GM19372 (cell line): ENCODE measurements around the gene EPB41L2.
"Not testable (repeated sequence)": the region's sequence is repeated elsewhere in the genome, so short reads cannot be mapped to it uniquely, and the experiment has no call there.

Experiments used
- ATAC-seq: cut with Tn5 transposase; IDR thresholded peaks from one replicate; pipeline ENCODE4 v1.9.1; 2021; ENCODE audit warnings: mild to moderate bottlenecking, low read depth, moderate library complexity; ENCODE audit not compliant: unreplicated experiment

Gene EPB41L2

DNA sequence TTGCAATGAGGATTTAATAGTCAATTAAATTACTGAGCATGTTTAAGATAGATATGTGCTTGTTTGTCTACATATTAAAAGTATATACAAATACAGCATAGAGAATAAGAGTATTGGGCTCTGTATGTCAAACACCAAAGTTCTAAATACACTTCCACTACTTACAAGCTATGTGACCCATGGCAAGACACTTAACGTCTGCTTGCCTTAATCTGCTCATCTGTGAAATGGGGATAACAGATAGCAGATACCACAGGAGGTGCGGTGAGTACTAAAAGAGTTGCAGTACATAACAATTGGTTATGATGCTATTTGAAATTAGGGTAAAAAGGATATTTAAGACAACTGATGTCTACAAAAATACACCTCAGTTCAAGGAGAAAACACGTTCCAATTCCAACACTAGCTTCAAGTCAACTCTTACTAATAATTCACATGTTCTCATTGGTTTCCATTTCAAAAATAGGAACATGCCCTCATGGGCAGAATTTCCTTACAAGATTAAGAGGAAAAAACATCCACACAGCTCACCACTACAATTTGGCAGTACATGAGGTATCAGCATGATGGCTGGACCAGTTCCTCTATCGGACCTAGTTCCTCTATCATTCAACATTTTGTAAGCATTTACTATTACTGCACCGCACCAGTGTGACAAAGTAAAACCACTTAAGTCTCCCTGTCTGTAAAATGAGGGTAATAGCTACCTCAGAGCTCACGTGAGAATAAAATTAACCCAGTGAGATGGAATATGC lies 134.7 kb downstream of the EPB41L2 start:
- no peak for ATAC-seq

GRCh38 chr6:130927305-130927704 lies 135.7 kb downstream of the EPB41L2 start:
- ATAC-seq = no peak

DNA sequence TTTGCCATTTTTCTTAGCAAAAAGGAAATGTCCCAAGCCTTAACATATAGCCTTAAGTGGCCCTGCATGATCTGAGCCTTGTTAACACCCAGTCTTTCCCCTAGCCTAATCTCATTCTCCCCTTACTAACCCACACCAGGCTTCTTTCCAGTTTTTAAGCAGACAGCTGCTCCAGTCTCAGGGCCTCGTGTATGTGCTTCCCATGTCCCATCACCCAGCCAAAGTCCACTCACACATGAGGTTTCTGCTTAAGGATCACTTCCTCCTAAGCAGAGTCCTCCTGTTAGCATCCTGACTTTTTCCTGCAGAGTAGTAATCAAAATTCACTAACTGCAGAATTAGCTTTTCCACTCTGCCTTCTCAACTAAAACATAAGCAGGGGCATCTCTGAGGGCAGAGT lies 139.7 kb downstream of the EPB41L2 start:
- ATAC-seq = no peak

GRCh38 chr6:130922922-130923321 lies 140.1 kb downstream of the EPB41L2 start:
- ATAC-seq = no peak

- no peak for ATAC-seq
Measured at GRCh38 chr6:130920969-130921368, 142.1 kb downstream of the EPB41L2 start.

GRCh38 chr6:130918171-130918570 lies 144.9 kb downstream of the EPB41L2 start:
- ATAC-seq = no peak

- ATAC-seq = not testable (repeated sequence)
Measured at GRCh38 chr6:130915606-130916005, 147.4 kb downstream of the EPB41L2 start.

DNA sequence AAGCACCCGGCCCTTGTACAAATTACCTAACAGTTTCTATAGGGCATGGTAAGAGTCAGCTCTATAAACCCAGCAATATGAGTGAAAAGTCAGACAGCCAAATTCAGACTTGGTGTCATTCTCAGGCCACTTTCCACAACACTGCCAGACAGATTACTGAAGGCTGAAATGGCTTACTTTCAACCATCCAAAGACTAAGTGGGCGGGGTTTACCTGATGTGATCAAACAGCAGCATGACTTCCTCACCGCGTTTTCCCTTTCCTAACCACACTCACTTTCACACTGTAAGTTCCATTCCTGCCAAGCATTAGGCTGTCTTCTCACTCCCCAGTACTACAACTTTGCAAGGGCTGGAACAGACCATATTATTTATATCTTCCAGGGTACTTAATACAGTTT lies 149.9 kb downstream of the EPB41L2 start:
- ATAC-seq = no peak

DNA sequence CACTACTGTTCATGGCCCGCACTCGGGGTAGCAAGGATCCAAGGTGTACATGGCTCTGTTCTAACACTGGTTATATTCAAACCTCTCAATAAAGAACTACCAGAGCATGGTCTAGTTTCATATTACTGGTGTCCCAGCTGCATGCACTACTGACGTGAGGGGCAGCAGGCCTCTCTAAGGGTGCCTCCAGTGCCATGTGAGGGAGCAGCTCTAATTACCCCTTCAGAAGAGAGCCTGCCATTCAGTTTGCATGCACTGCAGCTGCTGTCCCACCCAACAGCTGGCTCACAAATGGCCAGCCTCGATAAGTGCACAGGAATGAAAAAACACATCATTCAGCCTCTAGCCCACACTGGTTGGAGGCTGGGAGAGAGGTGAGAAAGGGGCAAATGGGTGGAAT lies 150.6 kb downstream of the EPB41L2 start:
- no peak for ATAC-seq

DNA sequence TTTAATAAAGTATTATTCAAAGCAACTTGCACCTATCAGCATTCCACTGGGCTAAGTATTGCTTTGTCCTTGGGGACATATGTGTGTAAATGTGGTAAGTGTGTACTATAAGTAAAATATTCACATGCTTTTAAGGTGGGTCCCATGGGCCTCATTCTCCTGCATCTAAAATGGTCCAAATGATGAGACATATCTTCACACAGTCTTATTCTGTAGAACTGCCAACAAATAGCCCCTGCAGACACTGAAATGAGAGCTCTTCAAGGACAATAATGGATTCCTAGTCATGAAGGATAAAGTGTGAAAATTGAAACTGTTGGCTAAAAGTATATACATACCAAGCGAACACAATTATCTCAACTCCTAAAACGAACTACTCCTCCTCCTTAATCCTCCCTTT lies 154.1 kb downstream of the EPB41L2 start:
- no peak for ATAC-seq

GRCh38 chr6:130908188-130908587 lies 154.9 kb downstream of the EPB41L2 start:
- no peak for ATAC-seq

DNA sequence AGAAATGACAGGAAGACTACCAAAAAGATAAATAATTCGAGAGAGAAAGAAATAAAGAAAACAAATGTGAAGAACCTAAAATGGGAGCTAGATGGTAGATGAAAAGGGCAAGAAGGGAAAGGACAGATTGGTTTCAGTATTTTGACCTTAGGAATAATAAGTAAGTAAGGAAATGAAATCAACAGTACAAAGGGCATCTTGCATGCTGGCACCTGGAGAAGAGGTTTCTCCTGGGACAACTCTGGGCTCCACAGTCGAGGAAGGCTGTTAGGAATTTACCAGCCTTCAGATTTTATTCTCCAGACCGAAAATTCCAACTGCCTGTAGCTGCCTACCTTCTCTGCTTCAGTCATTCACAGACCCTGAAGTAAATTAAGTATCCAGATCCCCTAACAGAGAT lies 155.4 kb downstream of the EPB41L2 start:
- no peak for ATAC-seq

GRCh38 chr6:130906736-130907381 lies 156.2 kb downstream of the EPB41L2 start:
- no peak for ATAC-seq

- no peak for ATAC-seq
Measured at GRCh38 chr6:130903602-130904001, 159.4 kb downstream of the EPB41L2 start.

GRCh38 chr6:130903007-130903406 lies 160.0 kb downstream of the EPB41L2 start:
- ATAC-seq = no peak

DNA sequence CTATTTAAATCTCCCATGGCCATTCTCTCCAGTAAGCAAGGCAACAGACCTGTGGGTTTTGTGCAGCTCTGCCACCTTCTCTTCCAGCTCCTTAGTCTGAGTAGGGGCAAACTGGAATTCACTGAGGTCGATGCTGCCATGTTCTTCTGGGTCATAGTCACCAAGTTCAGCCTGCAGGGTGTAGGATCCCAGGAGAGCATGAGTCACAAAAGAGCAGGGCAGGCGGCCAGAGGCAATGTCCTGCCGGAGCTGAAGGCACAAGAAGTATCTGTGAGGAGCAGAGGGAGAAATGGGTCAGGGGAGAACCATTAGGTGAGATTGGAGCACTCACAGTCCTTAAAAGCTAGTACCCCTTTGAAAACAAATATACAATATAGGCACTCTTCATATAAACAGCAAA lies 162.1 kb downstream of the EPB41L2 start:
- no peak for ATAC-seq

DNA sequence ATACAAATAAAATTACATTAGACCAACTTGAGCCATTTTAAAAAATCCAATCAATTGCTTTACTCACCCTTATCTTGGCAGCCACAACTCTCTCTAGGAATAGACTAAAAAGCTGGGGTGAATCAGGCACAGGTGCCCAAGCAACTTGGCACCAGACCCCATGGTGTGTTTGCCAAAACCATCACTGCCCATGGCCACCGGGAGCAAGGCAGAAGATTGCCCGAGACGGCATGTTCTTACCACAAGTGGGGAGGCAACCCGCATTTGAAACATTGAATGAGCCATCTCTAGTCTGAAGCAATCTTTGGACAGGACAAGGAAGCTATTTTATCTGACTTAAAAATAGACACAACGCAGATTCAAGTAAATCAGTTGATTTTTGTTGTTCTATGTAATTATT lies 166.8 kb downstream of the EPB41L2 start:
- no peak for ATAC-seq

DNA sequence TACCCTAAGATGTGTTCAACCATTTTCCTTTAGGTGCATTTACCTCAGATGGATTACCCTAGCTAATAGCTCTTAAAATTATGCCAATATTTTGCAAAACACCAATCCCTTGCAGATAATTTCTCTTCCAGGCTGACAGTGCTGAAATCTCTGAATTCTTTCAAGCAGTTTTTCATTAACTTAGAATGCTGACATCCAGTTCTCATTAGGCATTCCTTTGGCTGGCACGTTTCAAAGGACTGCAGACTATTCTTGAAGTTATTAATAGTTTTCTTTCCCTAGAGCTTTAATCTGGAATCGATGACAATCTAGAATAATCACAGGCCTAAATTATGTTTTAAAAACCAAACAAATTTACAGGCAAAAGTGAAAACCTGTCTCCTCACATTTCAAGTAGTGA lies 167.5 kb downstream of the EPB41L2 start:
- no peak for ATAC-seq

DNA sequence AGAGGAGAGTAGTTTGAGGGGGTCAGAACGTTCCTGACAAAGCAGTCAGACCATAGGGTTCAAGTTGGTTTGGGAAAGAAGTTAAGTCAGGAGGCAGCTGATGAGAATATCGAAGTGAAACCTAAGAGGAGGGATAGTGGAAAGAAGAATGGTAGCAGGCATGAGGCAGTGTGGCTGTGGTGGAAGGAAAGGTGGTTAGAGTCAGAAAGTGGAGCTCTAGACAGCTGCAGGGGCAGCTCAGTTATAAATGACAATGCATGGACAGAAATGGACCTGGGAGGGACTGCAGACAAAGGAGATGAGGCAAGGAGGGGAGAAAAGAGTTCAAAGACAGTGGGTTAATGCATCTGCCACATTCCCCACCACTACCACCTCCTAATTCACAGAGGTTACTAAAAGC lies 169.3 kb downstream of the EPB41L2 start:
- ATAC-seq = no peak

GRCh38 chr6:130893277-130893676 lies 169.8 kb downstream of the EPB41L2 start:
- no peak for ATAC-seq

DNA sequence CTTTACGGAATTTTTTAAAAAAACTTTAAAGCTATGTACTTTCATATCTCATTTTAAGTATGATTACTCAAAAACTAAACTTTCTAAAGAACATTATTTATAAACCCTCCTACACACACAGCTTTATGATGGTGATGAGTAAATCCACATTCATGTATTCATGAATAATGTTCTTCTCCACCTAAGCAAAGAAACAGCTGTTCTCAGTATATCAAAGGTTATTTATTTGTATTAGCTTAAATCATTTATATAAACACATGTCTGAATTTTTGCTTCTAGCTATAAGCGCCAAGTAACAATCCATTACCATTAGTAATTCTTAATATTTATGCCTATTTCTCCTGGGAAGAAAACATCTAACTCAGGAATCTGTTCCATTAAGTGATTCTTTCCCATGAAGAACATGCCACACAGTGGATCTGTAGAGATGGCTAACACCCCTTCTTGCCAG lies 172.5 kb downstream of the EPB41L2 start:
- no peak for ATAC-seq

- no peak for ATAC-seq
Measured at GRCh38 chr6:130889423-130889822, 173.6 kb downstream of the EPB41L2 start.
